ENCODE data around the gene SCN2B.

GRCh38 chr11:118210323-118210722, 33.9 kb upstream of the SCN2B start:
- TF ChIP-seq, protein P1, sequence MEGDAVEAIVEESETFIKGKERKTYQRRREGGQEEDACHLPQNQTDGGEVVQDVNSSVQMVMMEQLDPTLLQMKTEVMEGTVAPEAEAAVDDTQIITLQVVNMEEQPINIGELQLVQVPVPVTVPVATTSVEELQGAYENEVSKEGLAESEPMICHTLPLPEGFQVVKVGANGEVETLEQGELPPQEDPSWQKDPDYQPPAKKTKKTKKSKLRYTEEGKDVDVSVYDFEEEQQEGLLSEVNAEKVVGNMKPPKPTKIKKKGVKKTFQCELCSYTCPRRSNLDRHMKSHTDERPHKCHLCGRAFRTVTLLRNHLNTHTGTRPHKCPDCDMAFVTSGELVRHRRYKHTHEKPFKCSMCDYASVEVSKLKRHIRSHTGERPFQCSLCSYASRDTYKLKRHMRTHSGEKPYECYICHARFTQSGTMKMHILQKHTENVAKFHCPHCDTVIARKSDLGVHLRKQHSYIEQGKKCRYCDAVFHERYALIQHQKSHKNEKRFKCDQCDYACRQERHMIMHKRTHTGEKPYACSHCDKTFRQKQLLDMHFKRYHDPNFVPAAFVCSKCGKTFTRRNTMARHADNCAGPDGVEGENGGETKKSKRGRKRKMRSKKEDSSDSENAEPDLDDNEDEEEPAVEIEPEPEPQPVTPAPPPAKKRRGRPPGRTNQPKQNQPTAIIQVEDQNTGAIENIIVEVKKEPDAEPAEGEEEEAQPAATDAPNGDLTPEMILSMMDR (conservative IDR thresholded peaks at IDR 0.05; ENCODE audit: low read depth, low read length): no peak
- TF ChIP-seq USF2 (IDR thresholded peaks at IDR 0.05; ENCODE audit: low read depth, low read length) (no peak), RAD21 (IDR thresholded peaks at IDR 0.05; ENCODE audit: low read length) (no peak), BHLHE40 (IDR thresholded peaks at IDR 0.05; ENCODE audit: low read depth, low read length) (no peak), MAZ (IDR thresholded peaks at IDR 0.05; ENCODE audit: borderline replicate concordance, low read depth, low read length) (no peak), RFX5 (IDR thresholded peaks at IDR 0.05; ENCODE audit: low read depth, low read length) (no peak), ELK1 (IDR thresholded peaks at IDR 0.05; ENCODE audit: borderline replicate concordance, low read depth, low read length) (no peak), MXI1 (IDR thresholded peaks at IDR 0.05; ENCODE audit: borderline replicate concordance, low read depth, low read length) (no peak), CEBPB (IDR thresholded peaks at IDR 0.05; ENCODE audit: low read depth, low read length) (no peak), CHD1 (IDR thresholded peaks at IDR 0.05; ENCODE audit: low read depth, low read length) (no peak), RCOR1 (IDR thresholded peaks at IDR 0.05; ENCODE audit: insufficient replicate concordance, low read length) (no peak), POLR2A (IDR thresholded peaks at IDR 0.05; ENCODE audit: low read depth, low read length) (no peak), NFE2L2 (IDR thresholded peaks at IDR 0.05; ENCODE audit: low read depth, low read length) (no peak)

Data from IMR-90 (cell line).